Activated CD8-positive, alpha-beta T cell treated with anti-CD3 and anti-CD28 coated beads for 36 hours (primary cell): ENCODE measurements around the gene SUGCT. TPM values are rescaled to one million over a fixed set of nuclear protein-coding genes. Genes with fewer than 3 reads are reported as not detected.

Source experiments
- ATAC-seq: fragments of 200-7000 bp; cut with Tn5 transposase; one replicate; pipeline ENCODE4 v1.10.0; 2021; ENCODE audit warnings: mild to moderate bottlenecking, moderate library complexity
- CTCF ChIA-PET: fragments of 350-600 bp; sonication (Branson Sonifier 250); formaldehyde crosslinking; loops from one replicate; lab custom pipeline; 2021; ENCODE audit warnings: antibody characterized with exemption; lab: Charles Lee
- POLR2A ChIA-PET: fragments of 350-600 bp; sonication (Branson Sonifier 250); formaldehyde crosslinking; loops from one replicate; lab custom pipeline; 2021; ENCODE audit warnings: antibody characterized with exemption; lab: Charles Lee
- DNase-seq: peaks from one replicate; pipeline ENCODE4 v3.0.0-alpha.2; 2020
- H3K27ac Mint-ChIP-seq: one replicate; pipeline ENCODE4 v1.8.0; 2021; ENCODE audit warnings: mild to moderate bottlenecking, mixed read lengths
- H3K27me3 Mint-ChIP-seq: one replicate; pipeline ENCODE4 v1.8.0; 2021; ENCODE audit warnings: mixed read lengths
- H3K36me3 Mint-ChIP-seq: one replicate; pipeline ENCODE4 v1.8.0; 2021; ENCODE audit warnings: low read depth, mixed read lengths
- H3K4me1 Mint-ChIP-seq: one replicate; pipeline ENCODE4 v1.8.0; 2021; ENCODE audit warnings: low read depth, mixed read lengths
- H3K4me3 Mint-ChIP-seq: one replicate; pipeline ENCODE4 v1.8.0; 2021; ENCODE audit warnings: mild to moderate bottlenecking, moderate library complexity, mixed read lengths
- H3K9me3 Mint-ChIP-seq: one replicate; pipeline ENCODE4 v1.8.0; 2021; ENCODE audit warnings: mixed read lengths
- CTCF ChIP-seq: fragments of 200-600 bp; IDR thresholded peaks from one replicate; pipeline ENCODE4 v1.8.0; 2022; ENCODE audit warnings: antibody characterized with exemption, mild to moderate bottlenecking
- intact Hi-C: fragments of 100-400 bp; cut with micrococcal nuclease; formaldehyde crosslinking; loops from one replicate; pipeline ENCODE4 v1.10.0; 2022
- total RNA-seq, 2 experiments: library from RNA; stranded (reverse); gene quantifications; one replicate each; pipeline ENCODE4 v1.2.3, GENCODE V29; 2021

Gene SUGCT
- total RNA-seq, 2 experiments from 2014 or later, result 1.6 to 2.0 TPM

DNA sequence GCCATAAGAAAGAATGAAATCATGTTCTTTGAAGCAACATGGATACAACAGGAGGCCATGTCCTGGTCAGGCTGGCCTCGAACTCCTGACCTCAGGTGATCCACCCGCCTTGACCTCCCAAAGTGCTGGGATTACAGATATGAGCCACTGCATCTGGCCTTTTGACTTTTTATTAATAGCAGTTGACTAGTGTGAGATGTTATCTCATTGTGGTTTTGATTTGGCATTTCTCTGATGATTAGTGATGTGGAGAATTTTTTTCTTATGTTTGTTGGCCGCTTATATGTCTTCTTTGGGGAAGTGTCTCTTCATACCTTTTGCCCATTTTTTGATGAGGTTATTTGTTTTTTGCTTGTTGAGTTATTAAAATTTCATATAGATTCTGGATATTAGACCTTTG, 400.9 kb downstream of the SUGCT start:
- intact Hi-C loops, result no loop called here
- Mint-ChIP-seq H3K36me3 (no peaks in the 10 kb centered on the region), H3K27ac (no peak overlapping the region), H3K4me1 (no peaks in the 10 kb centered on the region), H3K27me3 (no peaks in the 10 kb centered on the region), H3K4me3 (no peak overlapping the region), H3K9me3 (no peaks in the 10 kb centered on the region)
- TF ChIP-seq CTCF, result no peak
- DNase-seq (no peak), ATAC-seq (no peak)
- ChIA-PET POLR2A (no interaction called here), CTCF (no interaction called here)

GRCh38 chr7:40536421-40536820, 401.6 kb downstream of the SUGCT start:
- no peak for DNase-seq
- Mint-ChIP-seq H3K27me3 (no peaks in the 10 kb centered on the region), H3K4me3 (no peak overlapping the region), H3K27ac (no peak overlapping the region), H3K9me3 (no peaks in the 10 kb centered on the region), H3K36me3 (no peaks in the 10 kb centered on the region), H3K4me1 (no peaks in the 10 kb centered on the region)
- no peak for ATAC-seq
- CTCF ChIA-PET, result no interaction called here
- intact Hi-C loops, result no loop called here
- no peak for TF ChIP-seq CTCF
- POLR2A ChIA-PET, result no interaction called here

GRCh38 chr7:40538281-40538680, 403.5 kb downstream of the SUGCT start:
- ATAC-seq, result no peak
- H3K27ac Mint-ChIP-seq, result no peak overlapping the region
- no peaks in the 10 kb centered on the region for H3K36me3 Mint-ChIP-seq
- no peak for TF ChIP-seq CTCF
- no peaks in the 10 kb centered on the region for H3K9me3 Mint-ChIP-seq
- no peaks in the 10 kb centered on the region for H3K27me3 Mint-ChIP-seq
- DNase-seq, result no peak
- intact Hi-C loops, result no loop called here
- ChIA-PET POLR2A (no interaction called here), CTCF (no interaction called here)
- H3K4me3 Mint-ChIP-seq, result no peak overlapping the region
- no peaks in the 10 kb centered on the region for H3K4me1 Mint-ChIP-seq

DNA sequence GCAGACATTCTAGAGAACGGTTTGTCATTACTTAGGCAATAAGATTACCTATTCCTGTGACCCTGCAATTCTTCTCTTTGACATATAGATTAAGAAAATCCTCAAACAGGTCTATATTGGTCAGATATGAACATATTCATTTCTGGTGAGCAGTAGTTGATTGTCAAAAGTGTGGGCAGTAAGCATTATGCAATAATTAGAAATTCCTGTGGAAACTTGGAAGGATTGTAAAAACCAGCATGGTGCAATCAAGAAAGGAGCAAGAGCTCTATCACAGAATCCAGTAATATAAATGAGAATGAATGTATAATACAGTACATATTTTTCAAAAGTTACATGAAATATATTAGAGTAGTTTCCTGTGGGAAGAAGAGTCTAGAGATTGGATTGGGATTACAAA, 406.5 kb downstream of the SUGCT start:
- intact Hi-C loops, result no loop called here

More for the DNA sequence above, 406.5 kb downstream of the SUGCT start:
- ChIA-PET CTCF (no interaction called here), POLR2A (no interaction called here)
- Mint-ChIP-seq H3K4me3 (no peak overlapping the region), H3K36me3 (no peaks in the 10 kb centered on the region), H3K27me3 (no peaks in the 10 kb centered on the region), H3K4me1 (no peaks in the 10 kb centered on the region), H3K9me3 (no peaks in the 10 kb centered on the region), H3K27ac (no peak overlapping the region)
- TF ChIP-seq CTCF, result no peak
- no peak for DNase-seq
- ATAC-seq, result no peak
